B cell (primary cell): ENCODE data around the gene DLD. TPM values are rescaled to one million over a fixed set of nuclear protein-coding genes. Genes with fewer than 3 reads are reported as not detected.
"Not testable (repeated sequence)": the region's sequence is repeated elsewhere in the genome, so short reads cannot be mapped to it uniquely, and the experiment has no call there.

ENCODE experiments used
- ATAC-seq: fragments of 200-7000 bp; cut with Tn5 transposase; one replicate; pipeline ENCODE4 v1.10.0; 2021; ENCODE audit warnings: low read depth, mild to moderate bottlenecking, moderate number of reproducible peaks, moderate library complexity
- CTCF ChIA-PET: fragments of 350-600 bp; sonication (Branson Sonifier 250); formaldehyde crosslinking; loops from one replicate; lab custom pipeline; 2021; ENCODE audit warnings: antibody characterized with exemption, inconsistent platforms; lab: Charles Lee
- POLR2A ChIA-PET: fragments of 350-600 bp; sonication (Branson Sonifier 250); formaldehyde crosslinking; loops from one replicate; lab custom pipeline; 2021; ENCODE audit warnings: antibody characterized with exemption; lab: Charles Lee
- DNase-seq: peaks from one replicate; pipeline ENCODE4 v3.0.0; 2013
- H2AFZ ChIP-seq: 2 replicates; pipeline ENCODE4 v1.6.1; 2012; ENCODE audit warnings: mild to moderate bottlenecking, low read depth, low read length; ENCODE audit not compliant: insufficient read depth, poor library complexity, severe bottlenecking
- H3K27ac ChIP-seq, 2 donors: 1 replicate in 1 of 2; 2 replicates in 1 of 2; pipeline ENCODE4 v1.5.1; 2012 to 2013; ENCODE audit warnings: low read length in 2 of 2, mild to moderate bottlenecking in 2 of 2, moderate library complexity in 1 of 2
- H3K27me3 ChIP-seq, 4 experiments: fragments of 200-600 bp in 1 of 4; sonication (generic) in 1 of 4; replicated peaks in 1 of 4; 1 replicate in 2 of 4; 2 replicates in 2 of 4; pipeline versions ENCODE4 v1.6.1 to v1.7.0; 2013 to 2016; ENCODE audit warnings: low read length in 3 of 4, mild to moderate bottlenecking in 2 of 4, mixed read lengths in 1 of 4, moderate library complexity in 1 of 4; ENCODE audit not compliant: insufficient read depth in 4 of 4, control insufficient read depth in 3 of 4; ENCODE audit errors: control extremely low read depth in 1 of 4
- H3K36me3 ChIP-seq, 2 experiments: replicated peaks in 1 of 2; 1 replicate in 1 of 2; 2 replicates in 1 of 2; pipeline versions ENCODE4 v1.6.1 to v1.7.1; 2013; ENCODE audit warnings: low read length in 1 of 2; ENCODE audit not compliant: insufficient read depth in 2 of 2, control insufficient read depth in 1 of 2; ENCODE audit errors: control extremely low read depth in 1 of 2, extremely low read depth in 1 of 2
- H3K4me1 ChIP-seq, 2 donors: fragments of 200-600 bp in 1 of 2; sonication (generic) in 1 of 2; 1 replicate in 1 of 2; 2 replicates in 1 of 2; pipeline versions ENCODE4 v1.5.1 to v1.6.1; 2013 to 2017; ENCODE audit warnings: low read length in 2 of 2; ENCODE audit not compliant: control insufficient read depth in 2 of 2, insufficient read depth in 2 of 2
- H3K4me2 ChIP-seq: replicated peaks from 2 replicates; pipeline ENCODE3; 2012; ENCODE audit warnings: mild to moderate bottlenecking, low read depth, low read length; ENCODE audit not compliant: poor library complexity, severe bottlenecking
- H3K4me3 ChIP-seq, 5 experiments: fragments of 200-600 bp in 1 of 5; sonication (generic) in 1 of 5; 1 replicate in 3 of 5; 2 replicates in 2 of 5; pipeline versions ENCODE4 v1.5.1 to v1.7.0; 2011 to 2016; ENCODE audit warnings: low read length in 4 of 5, mild to moderate bottlenecking in 4 of 5, low read depth in 2 of 5, control low read depth in 1 of 5, moderate library complexity in 1 of 5; ENCODE audit not compliant: insufficient read depth in 1 of 5; ENCODE audit errors: control extremely low read depth in 1 of 5, extremely low read depth in 1 of 5
- H3K79me2 ChIP-seq: fragments of 200-600 bp; sonication (generic); one replicate; pipeline ENCODE4 v1.6.0; 2016; ENCODE audit warnings: low read length; ENCODE audit not compliant: control insufficient read depth, insufficient read depth
- H3K9ac ChIP-seq: fragments of 200-600 bp; sonication (generic); 2 replicates; pipeline ENCODE4 v1.6.1; 2017; ENCODE audit warnings: mild to moderate bottlenecking, low read length, moderate library complexity
- H3K9me3 ChIP-seq, 3 donors: one replicate each; pipeline versions ENCODE4 v1.6.1 to v1.7.1; 2013; ENCODE audit warnings: low read length in 2 of 3; ENCODE audit not compliant: control insufficient read depth in 2 of 3, insufficient read depth in 1 of 3; ENCODE audit errors: control extremely low read depth in 1 of 3
- H4K20me1 ChIP-seq: 2 replicates; pipeline ENCODE4 v1.6.0; 2012; ENCODE audit warnings: mild to moderate bottlenecking, low read length; ENCODE audit not compliant: insufficient read depth, control insufficient read depth, poor library complexity, severe bottlenecking
- H3K27ac Mint-ChIP-seq: one replicate; pipeline ENCODE4 v1.8.0; 2021; ENCODE audit warnings: mixed read lengths
- H3K27me3 Mint-ChIP-seq: one replicate; pipeline ENCODE4 v1.8.0; 2021; ENCODE audit warnings: mixed read lengths
- H3K4me1 Mint-ChIP-seq: one replicate; pipeline ENCODE4 v1.8.0; 2021; ENCODE audit warnings: mixed read lengths
- H3K4me3 Mint-ChIP-seq: one replicate; pipeline ENCODE4 v1.8.0; 2021; ENCODE audit warnings: mixed read lengths
- H3K9me3 Mint-ChIP-seq: one replicate; pipeline ENCODE4 v1.8.0; 2022; ENCODE audit warnings: mixed read lengths; ENCODE audit not compliant: insufficient read depth
- EZH2 ChIP-seq: IDR thresholded peaks from 2 replicates; pipeline ENCODE4 v1.6.1; 2012; ENCODE audit warnings: borderline replicate concordance, low read depth, mild to moderate bottlenecking, moderate library complexity, low read length; ENCODE audit not compliant: insufficient read depth, poor library complexity, severe bottlenecking
- WGBS: methylation state at CpG from one replicate; pipeline ENCODE4 v1.1.5; 2013; ENCODE audit warnings: missing lambda C conversion rate; ENCODE audit not compliant: insufficient coverage; 5-methylcytosine and 5-hydroxymethylcytosine counted together
- intact Hi-C: fragments of 100-400 bp; cut with micrococcal nuclease; formaldehyde crosslinking; loops from one replicate; pipeline ENCODE4 v1.10.0; 2022
- polyA plus RNA-seq: library from polyadenylated mRNA; depleted of rRNA; stranded (reverse); fragments of >200 nt; gene quantifications from 2 replicates; pipeline ENCODE4 v1.2.3, GENCODE V29; 2012
- total RNA-seq, 2 donors: library from RNA; stranded (reverse); fragments of 120-200 nt in 1 of 2; gene quantifications; 1 replicate in 1 of 2; 2 replicates in 1 of 2; pipeline versions ENCODE4 v1.2.3 to v1.2.4, GENCODE V29; 2013 to 2022
- TF ChIP-seq, protein P1 (sequence below): fragments of 200-600 bp; IDR thresholded peaks from one replicate; pipeline ENCODE4 v1.8.0; 2022; ENCODE audit warnings: antibody characterized with exemption, mild to moderate bottlenecking

DLD gene
- total and polyA plus RNA-seq, 2 donors (not counting 1 experiment from before 2014, with no cell fraction given): 26.7 to 47.9 TPM

DNA sequence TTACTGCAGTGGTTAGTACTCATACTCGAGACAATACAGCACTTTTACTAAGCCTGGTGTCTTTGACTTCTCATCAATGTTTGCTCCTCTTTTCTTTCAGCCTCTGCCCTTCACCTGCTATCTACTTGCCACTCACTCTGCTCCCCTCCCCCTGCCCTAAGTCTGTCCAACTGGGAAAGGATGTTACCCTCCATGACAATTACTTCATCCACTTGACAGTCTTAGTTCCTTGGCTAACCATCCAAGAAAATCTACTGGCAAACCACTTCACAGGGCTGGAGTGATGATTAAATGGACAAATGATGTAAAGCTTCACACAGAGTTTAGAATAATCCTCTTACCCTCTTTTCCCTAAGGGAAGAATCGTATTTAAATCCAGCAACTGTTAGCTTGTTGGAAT, 8.2 kb upstream of the DLD start:
- no peak overlapping the region for H3K4me2 ChIP-seq
- peaks cover 0 to 14% (median 3%) of the 10 kb centered on the region in 4 experiments for H3K27me3 ChIP-seq
- no peak overlapping the region for H3K4me3 Mint-ChIP-seq
- H3K9ac ChIP-seq: no peak overlapping the region
- POLR2A ChIA-PET: no interaction called here
- H2AFZ ChIP-seq: no peak overlapping the region
- no peaks in the 10 kb centered on the region for H3K4me1 Mint-ChIP-seq
- H3K4me3 ChIP-seq: no peak overlapping the region
- ATAC-seq (no peak), DNase-seq (no peak)
- no peak overlapping the region for H3K27ac ChIP-seq
- H3K36me3 ChIP-seq: no peaks in the 10 kb centered on the region
- H3K9me3 Mint-ChIP-seq: no peaks in the 10 kb centered on the region
- no peaks in the 10 kb centered on the region for H4K20me1 ChIP-seq
- no peaks in the 10 kb centered on the region for H3K4me1 ChIP-seq
- intact Hi-C loops: no loop called here
- H3K79me2 ChIP-seq: no peaks in the 10 kb centered on the region
- TF ChIP-seq, protein P1, sequence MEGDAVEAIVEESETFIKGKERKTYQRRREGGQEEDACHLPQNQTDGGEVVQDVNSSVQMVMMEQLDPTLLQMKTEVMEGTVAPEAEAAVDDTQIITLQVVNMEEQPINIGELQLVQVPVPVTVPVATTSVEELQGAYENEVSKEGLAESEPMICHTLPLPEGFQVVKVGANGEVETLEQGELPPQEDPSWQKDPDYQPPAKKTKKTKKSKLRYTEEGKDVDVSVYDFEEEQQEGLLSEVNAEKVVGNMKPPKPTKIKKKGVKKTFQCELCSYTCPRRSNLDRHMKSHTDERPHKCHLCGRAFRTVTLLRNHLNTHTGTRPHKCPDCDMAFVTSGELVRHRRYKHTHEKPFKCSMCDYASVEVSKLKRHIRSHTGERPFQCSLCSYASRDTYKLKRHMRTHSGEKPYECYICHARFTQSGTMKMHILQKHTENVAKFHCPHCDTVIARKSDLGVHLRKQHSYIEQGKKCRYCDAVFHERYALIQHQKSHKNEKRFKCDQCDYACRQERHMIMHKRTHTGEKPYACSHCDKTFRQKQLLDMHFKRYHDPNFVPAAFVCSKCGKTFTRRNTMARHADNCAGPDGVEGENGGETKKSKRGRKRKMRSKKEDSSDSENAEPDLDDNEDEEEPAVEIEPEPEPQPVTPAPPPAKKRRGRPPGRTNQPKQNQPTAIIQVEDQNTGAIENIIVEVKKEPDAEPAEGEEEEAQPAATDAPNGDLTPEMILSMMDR: no peak
- TF ChIP-seq EZH2: no peak
- no peaks in the 10 kb centered on the region for H3K9me3 ChIP-seq
- no peak overlapping the region for H3K27ac Mint-ChIP-seq
- CTCF ChIA-PET: interaction anchor here (0.6 to 0.8 kb wide), 2 partner anchors 49 to 715 kb away, joined by 3 to 4 read pairs; no protein-coding TSS in a partner anchor
- WGBS: 88% methylated on average over 1 of the region's 2 CpGs
- H3K27me3 Mint-ChIP-seq: peaks cover 49% of the 10 kb centered on the region

DNA sequence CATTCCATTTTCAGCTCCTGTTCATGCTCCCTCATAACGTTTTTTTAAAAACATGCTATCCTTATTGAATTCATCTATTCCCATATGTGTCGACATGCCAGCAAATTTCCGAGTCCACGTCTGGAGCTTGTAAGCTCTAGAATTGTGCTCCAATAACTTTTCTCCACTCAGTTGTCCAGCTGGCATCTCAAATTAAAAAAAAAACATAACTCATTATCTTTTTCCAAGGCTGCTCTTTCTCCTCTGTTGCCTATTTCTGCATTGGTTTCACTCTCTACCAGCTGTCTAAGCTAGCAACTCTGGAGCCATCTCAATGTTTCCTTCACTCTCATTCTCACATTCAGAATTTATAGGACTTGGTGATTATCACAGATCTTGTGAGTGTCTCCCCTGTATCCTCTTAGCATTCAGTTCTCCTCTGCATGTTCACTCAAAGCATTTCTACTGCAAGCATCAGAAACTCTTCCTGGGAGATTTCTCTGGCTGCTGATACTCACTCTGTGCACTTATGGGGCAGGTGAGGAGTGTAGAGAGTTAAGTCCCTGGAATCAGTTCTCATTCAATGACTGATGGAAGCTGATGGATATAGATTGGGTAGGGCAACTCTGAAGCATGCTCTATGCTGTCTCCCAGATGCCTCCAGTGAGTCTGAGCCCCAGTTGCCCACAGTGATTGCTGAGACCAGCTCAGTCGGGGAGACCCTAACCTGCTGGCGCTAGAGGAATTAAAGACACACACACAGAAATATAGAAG, 6.7 kb upstream of the DLD start:
- no peak overlapping the region for H3K4me3 Mint-ChIP-seq
- TF ChIP-seq EZH2: no peak
- TF ChIP-seq, protein P1: no peak
- H3K27me3 Mint-ChIP-seq: peaks cover 43% of the 10 kb centered on the region
- H3K36me3 ChIP-seq: no peaks in the 10 kb centered on the region
- no peaks in the 10 kb centered on the region for H3K4me1 ChIP-seq
- POLR2A ChIA-PET: no interaction called here
- no peak overlapping the region for H3K9ac ChIP-seq
- 97% methylated on average over 4 of the region's 6 CpGs for WGBS
- DNase-seq: no peak
- H3K27ac ChIP-seq: no peak overlapping the region
- no peak for ATAC-seq
- no peak overlapping the region for H3K27ac Mint-ChIP-seq
- H3K79me2 ChIP-seq: no peaks in the 10 kb centered on the region
- H3K4me2 ChIP-seq: no peak overlapping the region
- H4K20me1 ChIP-seq: no peaks in the 10 kb centered on the region
- H3K4me3 ChIP-seq: no peak overlapping the region
- peaks cover 0 to 14% (median 3%) of the 10 kb centered on the region in 4 experiments for H3K27me3 ChIP-seq
- H3K4me1 Mint-ChIP-seq: no peaks in the 10 kb centered on the region
- intact Hi-C loops: no loop called here
- H2AFZ ChIP-seq: no peak overlapping the region
- H3K9me3 ChIP-seq: no peaks in the 10 kb centered on the region
- no peaks in the 10 kb centered on the region for H3K9me3 Mint-ChIP-seq
- CTCF ChIA-PET: interaction anchor here (1.2 kb wide), 1 partner anchor 9 kb away, joined by 8 read pairs; no protein-coding TSS in a partner anchor

DNA sequence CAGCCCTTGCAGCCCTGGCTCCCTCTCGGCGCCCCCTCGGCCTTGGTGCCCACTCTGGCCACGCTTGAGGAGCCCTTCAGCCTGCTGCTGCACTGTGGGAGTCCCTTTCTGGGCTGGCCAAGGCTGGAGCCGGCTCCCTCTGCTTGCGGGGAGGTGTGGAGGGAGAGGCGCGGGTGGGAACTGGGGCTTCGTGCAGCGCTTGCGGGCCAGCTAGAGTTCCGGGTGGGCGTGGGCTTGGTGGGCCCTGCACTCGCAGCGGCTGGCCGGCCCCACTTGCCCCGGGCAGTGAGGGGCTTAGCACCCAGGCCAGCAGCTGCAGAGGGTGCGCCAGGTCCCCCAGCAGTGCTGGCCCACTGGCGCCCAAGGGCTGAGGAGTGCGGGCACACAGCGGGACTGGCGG, 3.2 kb upstream of the DLD start:
- DNase-seq, H3K9ac ChIP-seq, H3K27ac ChIP-seq, H3K27ac Mint-ChIP-seq, H3K9me3 Mint-ChIP-seq, H2AFZ ChIP-seq, H3K36me3 ChIP-seq, H3K4me3 Mint-ChIP-seq, H3K27me3 ChIP-seq, H3K4me2 ChIP-seq, H3K9me3 ChIP-seq, intact Hi-C loops, ATAC-seq, H3K4me3 ChIP-seq, H4K20me1 ChIP-seq, POLR2A ChIA-PET: not testable (repeated sequence)
- peaks cover 23% of the 10 kb centered on the region for H3K79me2 ChIP-seq
- Mint-ChIP-seq H3K4me1 (peaks cover 17% of the 10 kb centered on the region), H3K27me3 (peaks cover 24% of the 10 kb centered on the region)
- 97% methylated on average over 22 of the region's 22 CpGs for WGBS
- H3K4me1 ChIP-seq: peaks cover 9 to 17% of the 10 kb centered on the region in 2 donors
- CTCF ChIA-PET: interaction anchor here (4.2 to 4.5 kb wide), 2 partner anchors 8 to 12 kb away, joined by 20 to 36 read pairs; no protein-coding TSS in a partner anchor
